ENCODE data around the gene NT5M. TPM values are rescaled to one million over a fixed set of nuclear protein-coding genes. Genes with fewer than 3 reads are reported as not detected.

NT5M gene
- total RNA-seq, 4 donors from 2014 or later, result 1.3 to 3.5 (median 2.3) TPM

- no peak for TF ChIP-seq CTCF (IDR thresholded peaks at IDR 0.05)
- ATAC-seq (ENCODE audit: low FRiP score) (no peak), DNase-seq (ENCODE audit: low spot score) (no peak)
Measured at GRCh38 chr17:17366235-17366634, 63.1 kb downstream of the NT5M start.

GRCh38 chr17:17366941-17367875, 64.0 kb downstream of the NT5M start:
- ATAC-seq (ENCODE audit: low FRiP score), result no peak
- TF ChIP-seq CTCF (IDR thresholded peaks at IDR 0.05), result no peak
- DNase-seq (ENCODE audit: low spot score), result no peak

- ATAC-seq (ENCODE audit: low FRiP score), result no peak
- no peak for DNase-seq (ENCODE audit: low spot score)
- no peak for TF ChIP-seq CTCF (IDR thresholded peaks at IDR 0.05)
Measured at GRCh38 chr17:17367931-17368330, 64.8 kb downstream of the NT5M start.

GRCh38 chr17:17370711-17371110, 67.5 kb downstream of the NT5M start:
- no peak for ATAC-seq (ENCODE audit: low FRiP score)
- no peak for DNase-seq (ENCODE audit: low spot score)
- TF ChIP-seq CTCF (IDR thresholded peaks at IDR 0.05), result no peak

- no peak for TF ChIP-seq CTCF (IDR thresholded peaks at IDR 0.05)
- no peak for DNase-seq (ENCODE audit: low spot score)
- ATAC-seq (ENCODE audit: low FRiP score), result no peak
Measured at GRCh38 chr17:17372856-17373520, 69.8 kb downstream of the NT5M start.

- no peak for DNase-seq (ENCODE audit: low spot score)
- no peak for TF ChIP-seq CTCF (IDR thresholded peaks at IDR 0.05)
- no peak for ATAC-seq (ENCODE audit: low FRiP score)
Measured at GRCh38 chr17:17375841-17376240, 72.7 kb downstream of the NT5M start.

Measured in omental fat pad (tissue), 4 donors.